BJ (cell line): ENCODE results near the gene CYP2A7. TPM values are rescaled to one million over a fixed set of nuclear protein-coding genes. Genes with fewer than 3 reads are reported as not detected.
"Not testable (repeated sequence)": the region's sequence is repeated elsewhere in the genome, so short reads cannot be mapped to it uniquely, and the experiment has no call there.

Source experiments
- CTCF ChIA-PET: fragments of 350-600 bp; formaldehyde crosslinking; extraction: SDS; loops from one replicate; lab custom pipeline; 2021; ENCODE audit warnings: antibody characterized with exemption, inconsistent platforms; lab: Yijun Ruan, JAX
- POLR2A ChIA-PET: fragments of 300-600 bp; sonication (Branson Sonifier 250); formaldehyde crosslinking; extraction: SDS; loops from one replicate; lab custom pipeline; 2021; ENCODE audit warnings: antibody characterized with exemption; lab: Charles Lee
- DNase-seq: peaks from one replicate; pipeline ENCODE4 v3.0.0-alpha.2; 2011; ENCODE audit warnings: low read depth
- H3K27me3 ChIP-seq: 2 replicates; pipeline ENCODE4 v1.6.0; 2011; ENCODE audit warnings: low read length; ENCODE audit not compliant: control insufficient read depth, insufficient read depth
- H3K36me3 ChIP-seq: 2 replicates; pipeline ENCODE4 v1.5.1; 2011; ENCODE audit warnings: low read length; ENCODE audit not compliant: control insufficient read depth, insufficient read depth
- H3K4me3 ChIP-seq: 2 replicates; pipeline ENCODE4 v1.5.1; 2011; ENCODE audit warnings: low read depth, mild to moderate bottlenecking, control low read depth, low read length
- CTCF ChIP-seq: IDR thresholded peaks from 2 replicates; pipeline ENCODE4 v1.5.1; 2011; ENCODE audit warnings: low read depth, mild to moderate bottlenecking, control low read depth, inconsistent platforms, low read length, moderate library complexity; ENCODE audit not compliant: insufficient read depth
- polyA plus RNA-seq: library from polyadenylated mRNA; depleted of rRNA; stranded (reverse); fragments of >200 nt; gene quantifications from 2 replicates; pipeline ENCODE4 v1.2.3, GENCODE V29; 2011; rRNA removed

CYP2A7 gene
- polyA plus RNA-seq, 1 experiment, result not detected

GRCh38 chr19:40827386-40828247 is 54.4 kb downstream of the CYP2A7 start:
- DNase-seq, result no peak
- ChIA-PET CTCF (no interaction called here), POLR2A (no interaction called here)

DNA sequence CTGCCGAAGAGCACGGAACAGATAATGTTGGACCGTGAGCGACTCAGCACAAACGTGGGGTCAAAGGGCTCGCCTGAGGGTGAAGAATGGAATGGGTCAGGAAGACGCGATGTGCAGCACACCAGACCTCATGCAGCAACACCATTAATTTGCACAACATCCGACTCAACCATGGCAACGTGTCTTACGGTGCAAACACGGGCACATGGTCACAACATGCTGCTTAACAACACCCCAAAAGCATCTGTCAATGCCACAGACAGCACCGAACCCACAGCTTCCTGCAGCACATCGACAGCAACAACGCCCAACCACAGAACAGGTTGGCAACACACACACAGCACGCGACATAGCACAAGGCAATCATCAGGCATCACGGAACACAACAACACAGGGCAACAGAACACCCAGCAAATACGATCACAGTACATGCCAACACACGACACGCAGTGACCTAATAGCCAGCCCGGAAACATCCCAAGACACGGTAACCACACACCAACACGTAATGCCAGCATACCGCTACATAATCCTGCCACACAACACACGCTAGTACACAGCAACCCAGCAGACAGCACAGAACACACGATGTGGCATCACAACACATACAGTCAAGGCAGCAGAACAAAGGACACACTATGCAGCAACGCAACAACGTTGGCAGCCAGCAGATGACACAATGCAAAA is 55.2 kb downstream of the CYP2A7 start:
- CTCF ChIA-PET, H3K27me3 ChIP-seq, DNase-seq: not testable (repeated sequence)

More at GRCh38 chr19:40827386-40828247, 54.4 kb downstream of the CYP2A7 start:
- no peak for TF ChIP-seq CTCF
- H3K4me3 ChIP-seq, result no peak overlapping the region
- no peaks in the 10 kb centered on the region for H3K27me3 ChIP-seq
- peaks cover 7% of the 10 kb centered on the region for H3K36me3 ChIP-seq

DNA sequence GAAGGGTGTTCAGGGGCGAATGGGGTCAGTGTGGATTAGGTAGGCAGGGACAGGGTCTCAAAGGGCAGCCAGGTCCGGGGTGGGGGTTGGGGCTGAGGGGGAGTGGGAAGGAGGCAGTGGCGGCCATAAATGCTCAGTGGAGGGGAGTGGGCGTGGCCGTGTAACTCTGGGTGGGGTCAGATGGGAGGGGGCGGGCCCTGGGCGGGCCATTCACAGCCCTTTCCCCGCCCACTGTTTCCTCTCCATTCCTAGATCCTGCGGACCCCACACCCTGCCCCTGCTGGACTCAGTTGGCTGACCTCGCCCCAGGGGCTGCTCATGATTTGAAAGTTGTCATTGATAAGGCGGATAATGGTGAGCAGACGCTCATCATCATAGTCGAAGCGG is 55.7 kb downstream of the CYP2A7 start:
- H3K4me3 ChIP-seq, H3K27me3 ChIP-seq, POLR2A ChIA-PET, CTCF ChIA-PET, H3K36me3 ChIP-seq, DNase-seq: not testable (repeated sequence)

More for the DNA sequence above, 55.2 kb downstream of the CYP2A7 start:
- H3K36me3 ChIP-seq, POLR2A ChIA-PET, H3K4me3 ChIP-seq: not testable (repeated sequence)

DNA sequence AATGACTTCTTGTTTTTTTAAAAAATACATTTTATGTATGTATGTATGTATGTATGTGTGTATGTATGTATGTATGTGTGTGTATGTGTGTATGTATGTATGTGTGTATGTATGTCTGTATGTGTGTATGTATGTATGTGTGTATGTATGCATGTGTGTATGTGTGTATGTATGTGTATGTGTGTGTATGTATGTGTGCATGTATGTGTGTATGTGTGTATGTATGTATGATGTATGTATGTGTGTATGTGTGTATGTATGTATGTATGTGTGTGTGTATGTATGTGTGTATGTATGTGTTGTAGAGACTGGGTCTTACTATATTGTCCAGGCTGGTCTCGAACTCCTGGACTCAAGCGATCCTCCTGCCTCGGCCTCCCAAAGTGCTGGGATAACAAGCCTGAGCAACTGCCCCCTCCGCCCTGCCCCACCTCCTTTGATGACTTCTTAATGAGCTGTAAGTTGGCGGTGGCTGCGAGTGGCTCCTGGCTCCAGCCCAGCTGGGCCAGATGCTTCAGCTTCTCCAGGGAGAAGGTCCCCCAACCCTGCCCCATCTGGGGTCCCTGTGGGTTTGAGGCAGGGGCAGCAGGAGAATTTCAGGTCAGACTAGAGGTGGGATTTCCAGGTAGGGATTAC is 56.5 kb downstream of the CYP2A7 start:
- H3K4me3 ChIP-seq, POLR2A ChIA-PET, DNase-seq, H3K36me3 ChIP-seq, H3K27me3 ChIP-seq: not testable (repeated sequence)
- CTCF ChIA-PET, result interaction anchor here (3.2 kb wide), 1 partner anchor 163 kb away, joined by 13 read pairs; no protein-coding TSS in a partner anchor

Other genes with a start within 250 kb of the CYP2A7 start
- gene NUMBL, start 191.6 kb downstream of the CYP2A7 start, polyA plus RNA-seq, result 15.9 and 28.6 TPM in 2 replicates
- gene COQ8B, start 165.3 kb downstream of the CYP2A7 start, polyA plus RNA-seq, result 22.7 and 35.3 TPM in 2 replicates
- 8.9 and 11.9 TPM in 2 replicates for gene ITPKC, start 165.1 kb downstream of the CYP2A7 start, polyA plus RNA-seq
- gene ACTMAP, start 131.8 kb downstream of the CYP2A7 start, polyA plus RNA-seq, result 3.9 and 5.5 TPM in 2 replicates
- gene SNRPA, start 131.0 kb downstream of the CYP2A7 start, polyA plus RNA-seq, result 92.2 and 167 TPM in 2 replicates
- gene MIA, start 106.7 kb downstream of the CYP2A7 start, polyA plus RNA-seq, result not detected in 2 replicates
- gene RAB4B, start 104.0 kb downstream of the CYP2A7 start, polyA plus RNA-seq, result 16.5 and 25.4 TPM in 2 replicates
- gene EGLN2, start 83.0 kb downstream of the CYP2A7 start, polyA plus RNA-seq, result 39.3 and 65.5 TPM in 2 replicates
- gene CYP2A6, start 31.8 kb downstream of the CYP2A7 start, polyA plus RNA-seq, result not detected in 2 replicates
- gene CYP2B6, start 109.1 kb upstream of the CYP2A7 start, polyA plus RNA-seq, result not detected in 2 replicates
- not detected in 2 replicates for gene CYP2A13, start 206.2 kb upstream of the CYP2A7 start, polyA plus RNA-seq
- not detected in 2 replicates for gene CYP2F1, start 232.2 kb upstream of the CYP2A7 start, polyA plus RNA-seq